IMR-90 (cell line): ENCODE results near the gene ATP2A3. TPM values are rescaled to one million over a fixed set of nuclear protein-coding genes. Genes with fewer than 3 reads are reported as not detected.

Experiments used
- ATAC-seq: fragments of 200-7000 bp; cut with Tn5 transposase; 2 replicates; pipeline ENCODE4 v1.9.1; 2020; ENCODE audit warnings: low read depth, mild to moderate bottlenecking, moderate library complexity
- BruUV-seq: library from RNA; stranded (reverse); fragments of 400-500 nt; replicated peaks from 2 replicates; lab custom pipeline; 2021; lab: Mats Ljungman, UMichigan
- CTCF ChIA-PET: fragments of 300-600 bp; formaldehyde crosslinking; extraction: SDS; loops from one replicate; lab custom pipeline; 2021; ENCODE audit warnings: antibody characterized with exemption; lab: Yijun Ruan, JAX
- POLR2A ChIA-PET: fragments of 300-600 bp; sonication (Branson Sonifier 250); formaldehyde crosslinking; loops from one replicate; lab custom pipeline; 2022; ENCODE audit warnings: antibody characterized with exemption; ENCODE audit not compliant: unreplicated experiment; lab: Charles Lee
- DNase-seq: peaks from one replicate; pipeline ENCODE4 v3.0.0; 2013
- H2AFZ ChIP-seq: replicated peaks from 2 replicates; pipeline ENCODE3; 2013; ENCODE audit warnings: low read length, mild to moderate bottlenecking; ENCODE audit not compliant: poor library complexity
- H2AK5ac ChIP-seq: 2 replicates; pipeline ENCODE4 v1.6.1; 2013; ENCODE audit warnings: low read depth, low read length, inconsistent platforms
- H2AK9ac ChIP-seq: replicated peaks from 2 replicates; pipeline ENCODE3; 2013; ENCODE audit warnings: mild to moderate bottlenecking, low read depth, low read length, moderate library complexity; ENCODE audit not compliant: poor library complexity
- H2BK120ac ChIP-seq: 2 replicates; pipeline ENCODE4 v1.6.1; 2013; ENCODE audit warnings: low read depth, low read length, inconsistent platforms
- H2BK15ac ChIP-seq: 3 replicates; pipeline ENCODE4 v1.6.1; 2013; ENCODE audit warnings: low read depth, low read length, inconsistent platforms
- H2BK20ac ChIP-seq: 2 replicates; pipeline ENCODE4 v1.6.1; 2013; ENCODE audit warnings: low read depth, mild to moderate bottlenecking, inconsistent platforms, low read length, moderate library complexity
- H2BK5ac ChIP-seq: 2 replicates; pipeline ENCODE4 v1.6.1; 2013; ENCODE audit warnings: mild to moderate bottlenecking, low read depth, low read length, inconsistent platforms; ENCODE audit not compliant: poor library complexity, severe bottlenecking
- H3K14ac ChIP-seq: replicated peaks from 2 replicates; pipeline ENCODE4 v1.6.1; 2013; ENCODE audit warnings: low read depth, low read length, inconsistent platforms
- H3K18ac ChIP-seq: 2 replicates; pipeline ENCODE4 v1.6.1; 2013; ENCODE audit warnings: low read depth, low read length, control low read depth
- H3K23ac ChIP-seq: 2 replicates; pipeline ENCODE4 v1.6.1; 2013; ENCODE audit warnings: low read depth, low read length, inconsistent platforms
- H3K27ac ChIP-seq: 2 replicates; pipeline ENCODE4 v1.5.1; 2013; ENCODE audit warnings: mild to moderate bottlenecking, control low read depth, low read length; ENCODE audit not compliant: insufficient read depth
- H3K27me3 ChIP-seq: 2 replicates; pipeline ENCODE4 v1.6.1; 2013; ENCODE audit warnings: low read length; ENCODE audit not compliant: control insufficient read depth, insufficient read depth
- H3K36me3 ChIP-seq: 2 replicates; pipeline ENCODE4 v1.6.1; 2013; ENCODE audit warnings: low read length, mixed read lengths; ENCODE audit not compliant: control insufficient read depth, insufficient read depth
- H3K4ac ChIP-seq: 2 replicates; pipeline ENCODE4 v1.6.1; 2013; ENCODE audit warnings: low read depth, low read length, inconsistent platforms
- H3K4me1 ChIP-seq: 2 replicates; pipeline ENCODE4 v1.6.1; 2013; ENCODE audit warnings: low read length, mixed read lengths; ENCODE audit not compliant: control insufficient read depth, insufficient read depth
- H3K4me2 ChIP-seq: 2 replicates; pipeline ENCODE4 v1.6.1; 2013; ENCODE audit warnings: low read depth, mild to moderate bottlenecking, control low read depth, low read length, moderate library complexity
- H3K4me3 ChIP-seq: 2 replicates; pipeline ENCODE4 v1.5.1; 2013; ENCODE audit warnings: low read depth, mild to moderate bottlenecking, control low read depth, low read length, moderate library complexity; ENCODE audit not compliant: insufficient read depth
- H3K56ac ChIP-seq: 2 replicates; pipeline ENCODE4 v1.6.1; 2013; ENCODE audit warnings: low read length, inconsistent platforms; ENCODE audit not compliant: insufficient read depth; ENCODE audit errors: extremely low read depth
- H3K79me1 ChIP-seq, 2 experiments: 2 replicates each; pipeline ENCODE4 v1.6.1; 2013; ENCODE audit warnings: low read length in 2 of 2, inconsistent platforms in 1 of 2, low read depth in 1 of 2
- H3K9ac ChIP-seq: 2 replicates; pipeline ENCODE4 v1.6.1; 2013; ENCODE audit warnings: low read depth, low read length, control low read depth
- H3K9me1 ChIP-seq: 2 replicates; pipeline ENCODE4 v1.6.1; 2013; ENCODE audit warnings: low read length, inconsistent platforms; ENCODE audit not compliant: insufficient read depth
- H3K9me3 ChIP-seq: 2 replicates; pipeline ENCODE4 v1.6.1; 2013; ENCODE audit warnings: low read length; ENCODE audit not compliant: control insufficient read depth, insufficient read depth
- H4K20me1 ChIP-seq: 2 replicates; pipeline ENCODE4 v1.6.1; 2013; ENCODE audit warnings: low read length, inconsistent platforms; ENCODE audit not compliant: insufficient read depth
- H4K5ac ChIP-seq: 2 replicates; pipeline ENCODE4 v1.6.1; 2013; ENCODE audit warnings: mild to moderate bottlenecking, low read depth, low read length, control low read depth
- H4K8ac ChIP-seq, 2 experiments: 2 replicates each; pipeline ENCODE4 v1.6.1; 2013; ENCODE audit warnings: low read depth in 2 of 2, low read length in 2 of 2, control low read depth in 1 of 2, inconsistent platforms in 1 of 2
- H4K91ac ChIP-seq: 2 replicates; pipeline ENCODE4 v1.6.1; 2013; ENCODE audit warnings: low read depth, low read length, inconsistent platforms; ENCODE audit not compliant: insufficient read depth
- BHLHE40 ChIP-seq: fragments of 150-350 bp; IDR thresholded peaks from 2 replicates; pipeline ENCODE4 v1.6.1; 2016; ENCODE audit warnings: mild to moderate bottlenecking, low read depth, low read length
- CHD1 ChIP-seq: IDR thresholded peaks from 2 replicates; pipeline ENCODE4 v1.6.1; 2012; ENCODE audit warnings: low read depth, low read length, improper control_type of control experiment
- MXI1 ChIP-seq: IDR thresholded peaks from 2 replicates; pipeline ENCODE4 v1.6.1; 2012; ENCODE audit warnings: low read depth, mild to moderate bottlenecking, low read length, moderate library complexity, borderline replicate concordance
- NFE2L2 ChIP-seq: fragments of 150-350 bp; IDR thresholded peaks from 2 replicates; pipeline ENCODE4 v1.6.1; 2016; ENCODE audit warnings: low read depth, mild to moderate bottlenecking, low read length
- POLR2A ChIP-seq: IDR thresholded peaks from 2 replicates; pipeline ENCODE4 v1.6.1; 2012; ENCODE audit warnings: mild to moderate bottlenecking, low read depth, low read length
- RFX5 ChIP-seq: IDR thresholded peaks from 2 replicates; pipeline ENCODE4 v1.8.0; 2012; ENCODE audit warnings: low read depth, mild to moderate bottlenecking, low read length, moderate library complexity
- WGBS, 2 experiments: methylation state at CpG; one replicate each; pipeline versions ENCODE4 v1.1.5 to v1.1.7; 2013; ENCODE audit warnings: missing lambda C conversion rate in 2 of 2; ENCODE audit not compliant: insufficient read length in 1 of 2; ENCODE audit errors: extremely low coverage in 2 of 2; 5-methylcytosine and 5-hydroxymethylcytosine counted together
- dilution Hi-C: fragments of 300-500 bp; cut with HindIII; formaldehyde crosslinking; loops from one replicate; pipeline ENCODE4 v1.14.3; 2018; ENCODE audit warnings: low sequenced_read_pairs; ENCODE audit not compliant: unreplicated experiment
- in situ Hi-C: fragments of 300-500 bp; cut with MboI; formaldehyde crosslinking; loops from 3 replicates; pipeline ENCODE4 v1.14.3; 2019; ENCODE audit warnings: low sequenced_read_pairs, inconsistent platforms, mixed read lengths
- intact Hi-C: fragments of 100-400 bp; cut with micrococcal nuclease; formaldehyde crosslinking; loops from 2 replicates; pipeline ENCODE4 v1.10.0; 2022
- polyA plus RNA-seq, 3 experiments: library from polyadenylated mRNA; depleted of rRNA; stranded (reverse); fragments of >200 nt; gene quantifications; 2 replicates each; pipeline ENCODE4 v1.2.3, GENCODE V29; 2012; ENCODE audit warnings: low replicate concordance in 1 of 3
- total RNA-seq: library from RNA; depleted of rRNA; stranded (reverse); fragments of >200 nt; gene quantifications from 2 replicates; pipeline ENCODE4 v1.2.3, GENCODE V29; 2012
- TF ChIP-seq, protein P1 (sequence below): fragments of 150-350 bp; IDR thresholded peaks from 2 replicates; pipeline ENCODE4 v1.6.1; 2016; ENCODE audit warnings: low read depth, mild to moderate bottlenecking, low read length, moderate library complexity, borderline replicate concordance

Gene ATP2A3
- total and polyA plus RNA-seq, 2 of the 4 experiments (the other 2 are of a cell fraction): 0.18 to 0.63 TPM

DNA sequence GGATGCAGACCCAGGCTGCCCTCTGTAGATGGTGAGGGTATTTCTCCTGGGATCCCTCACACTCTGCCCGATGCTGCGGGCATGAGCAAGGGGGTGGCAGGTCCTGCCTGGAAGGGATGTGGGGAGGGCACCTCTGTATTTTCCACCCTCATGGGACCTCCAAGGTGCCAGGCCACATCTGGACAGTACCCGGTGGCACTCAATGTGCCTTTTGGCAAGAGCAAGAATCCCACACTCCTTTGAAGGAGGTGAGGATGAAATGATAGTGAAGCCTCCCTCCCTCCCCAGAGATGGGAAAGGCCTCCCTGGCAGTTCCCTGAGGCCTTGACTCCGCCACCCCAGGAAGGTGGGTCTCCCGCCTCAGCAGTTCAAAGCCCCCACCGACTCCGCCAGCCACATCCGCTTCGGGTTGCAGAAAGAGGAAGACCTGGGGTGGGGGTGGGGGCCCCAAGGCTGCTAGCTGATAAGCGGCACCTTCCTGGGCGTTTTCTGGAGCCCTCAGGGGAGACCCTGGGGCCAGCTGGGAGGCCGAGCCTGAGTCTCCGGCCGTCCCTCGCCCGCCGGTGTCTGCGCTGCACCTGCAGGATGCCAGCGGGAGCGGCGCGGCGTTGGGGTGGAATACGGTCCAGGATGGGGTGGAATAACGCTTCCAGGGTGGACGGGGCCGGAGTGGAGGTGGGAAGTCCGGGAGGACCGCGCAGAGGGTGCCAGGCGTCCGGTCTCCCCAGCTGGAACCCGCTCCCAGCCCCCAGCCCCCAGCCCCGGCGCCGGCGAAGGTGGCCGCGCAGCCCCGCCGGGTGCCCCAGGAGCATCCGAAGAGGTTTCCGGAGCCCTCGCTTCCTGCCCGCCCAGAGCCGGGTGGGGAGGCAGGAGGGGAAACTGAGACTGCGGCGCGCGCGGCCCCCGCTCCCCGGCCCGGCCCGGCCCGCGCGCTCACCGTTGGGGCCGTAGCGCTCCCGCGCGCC is 718 bp downstream of the ATP2A3 start:
- Histone ChIP-seq H3K14ac (no peak overlapping the region), H4K8ac (no peak overlapping the region), H2BK5ac (no peak overlapping the region), H3K4ac (no peak overlapping the region), H3K36me3 (no peaks in the 10 kb centered on the region), H3K9me1 (peaks cover 10% of the 10 kb centered on the region), H3K27ac (no peak overlapping the region), H3K23ac (no peak overlapping the region), H2BK120ac (no peak overlapping the region), H4K91ac (no peak overlapping the region), H2AFZ (peak overlapping the region; percentile 92), H3K4me3 (peak overlapping the region; percentile 60), H3K56ac (no peak overlapping the region), H2BK15ac (no peak overlapping the region), H4K5ac (no peak overlapping the region), H3K27me3 (peaks cover 49% of the 10 kb centered on the region), H2AK9ac (no peak overlapping the region), H3K4me1 (peaks cover 19% of the 10 kb centered on the region), H2BK20ac (no peak overlapping the region), H2AK5ac (no peak overlapping the region), H3K79me1 (no peaks in the 10 kb centered on the region), H3K9me3 (no peaks in the 10 kb centered on the region), H4K20me1 (no peaks in the 10 kb centered on the region), H3K18ac (no peak overlapping the region), H3K4me2 (no peak overlapping the region; the same call in 1 of the 2 replicates), H3K9ac (no peak overlapping the region)
- DNase-seq: no peak
- CTCF ChIA-PET: no interaction called here
- no peak for ATAC-seq
- WGBS, 2 experiments: 13% methylated on average over 11 of the region's 64 CpGs; no CpG with 5 or more reads in 1 of the 2 experiments
- TF ChIP-seq RFX5 (no peak), POLR2A (no peak), CHD1 (no peak), NFE2L2 (no peak), MXI1 (no peak), BHLHE40 (no peak)
- TF ChIP-seq, protein P1, sequence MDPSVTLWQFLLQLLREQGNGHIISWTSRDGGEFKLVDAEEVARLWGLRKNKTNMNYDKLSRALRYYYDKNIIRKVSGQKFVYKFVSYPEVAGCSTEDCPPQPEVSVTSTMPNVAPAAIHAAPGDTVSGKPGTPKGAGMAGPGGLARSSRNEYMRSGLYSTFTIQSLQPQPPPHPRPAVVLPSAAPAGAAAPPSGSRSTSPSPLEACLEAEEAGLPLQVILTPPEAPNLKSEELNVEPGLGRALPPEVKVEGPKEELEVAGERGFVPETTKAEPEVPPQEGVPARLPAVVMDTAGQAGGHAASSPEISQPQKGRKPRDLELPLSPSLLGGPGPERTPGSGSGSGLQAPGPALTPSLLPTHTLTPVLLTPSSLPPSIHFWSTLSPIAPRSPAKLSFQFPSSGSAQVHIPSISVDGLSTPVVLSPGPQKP: no peak
- no TSS peak for BruUV-seq
- intact Hi-C loops: no loop called here
- dilution Hi-C loops: no loop called here
- POLR2A ChIA-PET: no interaction called here
- in situ Hi-C loops: no loop called here
